Activated CD4-positive, alpha-beta T cell treated with anti-CD3 and anti-CD28 coated beads, Interleukin-2, Interleukin-4, amounts not matched to agents 100 ng/mL and 50 ng/mL, durations not matched to agents 16 hours and 8 hours (primary cell): ENCODE measurements around the gene SLC4A2.

Experiments used
- DNase-seq: peaks from one replicate; pipeline ENCODE4 v3.0.0-alpha.2; 2020; ENCODE audit warnings: low spot score

The SLC4A2 gene

DNA sequence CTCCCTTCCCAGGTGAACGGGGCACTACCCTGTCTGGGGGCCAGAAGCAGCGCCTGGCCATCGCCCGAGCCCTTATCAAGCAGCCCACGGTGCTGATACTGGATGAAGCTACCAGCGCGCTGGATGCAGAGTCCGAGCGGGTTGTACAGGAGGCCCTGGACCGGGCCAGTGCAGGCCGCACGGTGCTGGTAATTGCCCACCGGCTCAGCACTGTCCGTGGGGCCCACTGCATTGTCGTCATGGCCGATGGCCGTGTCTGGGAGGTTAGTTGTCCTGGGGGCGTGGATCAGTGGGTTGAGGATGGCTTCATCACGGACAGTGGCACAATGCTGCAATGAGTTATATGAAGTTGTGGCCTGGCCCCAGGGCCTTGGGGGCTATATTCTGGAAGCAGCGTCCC is 15.4 kb upstream of the SLC4A2 start:
- no peak for DNase-seq

DNA sequence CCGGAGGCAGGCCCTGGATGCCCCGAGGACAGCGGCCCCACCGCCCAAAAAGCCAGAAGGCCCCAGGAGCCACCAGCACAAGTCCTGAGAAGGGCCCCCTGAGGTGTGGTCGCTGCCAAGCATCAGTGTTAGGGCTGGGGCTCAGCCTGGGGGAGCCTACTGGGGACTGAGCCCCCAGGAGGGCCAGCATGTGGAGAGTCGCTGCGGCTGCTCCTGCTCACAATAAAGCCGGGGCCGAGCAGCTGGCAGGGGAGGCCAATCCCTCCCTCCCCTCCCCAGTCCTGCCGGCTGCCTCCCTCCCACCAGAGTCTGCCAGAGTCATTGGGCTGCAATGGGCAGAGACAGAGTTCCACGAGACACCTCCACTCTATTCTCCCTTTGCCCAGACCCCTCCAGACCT is 14.1 kb upstream of the SLC4A2 start:
- no peak for DNase-seq

DNA sequence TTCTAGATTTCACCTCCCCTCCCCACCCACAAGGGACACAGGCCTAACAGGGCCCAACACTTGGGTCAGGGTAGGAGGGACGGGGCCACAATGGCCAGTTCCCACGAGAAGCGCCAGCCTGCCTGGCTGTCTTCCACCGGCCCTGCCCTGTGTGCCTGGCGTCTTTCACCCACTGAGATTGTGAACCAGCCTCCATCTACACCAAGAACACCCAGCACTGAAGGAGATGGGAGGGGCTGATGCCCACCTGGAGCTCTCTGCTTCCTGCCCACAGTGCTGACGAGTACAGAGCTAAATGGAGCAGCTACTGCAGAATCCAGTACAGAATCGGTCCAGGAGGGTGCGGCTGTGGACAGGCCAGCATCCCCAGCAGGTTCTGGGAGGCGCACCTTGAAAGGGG is 13.4 kb upstream of the SLC4A2 start:
- DNase-seq = no peak

DNA sequence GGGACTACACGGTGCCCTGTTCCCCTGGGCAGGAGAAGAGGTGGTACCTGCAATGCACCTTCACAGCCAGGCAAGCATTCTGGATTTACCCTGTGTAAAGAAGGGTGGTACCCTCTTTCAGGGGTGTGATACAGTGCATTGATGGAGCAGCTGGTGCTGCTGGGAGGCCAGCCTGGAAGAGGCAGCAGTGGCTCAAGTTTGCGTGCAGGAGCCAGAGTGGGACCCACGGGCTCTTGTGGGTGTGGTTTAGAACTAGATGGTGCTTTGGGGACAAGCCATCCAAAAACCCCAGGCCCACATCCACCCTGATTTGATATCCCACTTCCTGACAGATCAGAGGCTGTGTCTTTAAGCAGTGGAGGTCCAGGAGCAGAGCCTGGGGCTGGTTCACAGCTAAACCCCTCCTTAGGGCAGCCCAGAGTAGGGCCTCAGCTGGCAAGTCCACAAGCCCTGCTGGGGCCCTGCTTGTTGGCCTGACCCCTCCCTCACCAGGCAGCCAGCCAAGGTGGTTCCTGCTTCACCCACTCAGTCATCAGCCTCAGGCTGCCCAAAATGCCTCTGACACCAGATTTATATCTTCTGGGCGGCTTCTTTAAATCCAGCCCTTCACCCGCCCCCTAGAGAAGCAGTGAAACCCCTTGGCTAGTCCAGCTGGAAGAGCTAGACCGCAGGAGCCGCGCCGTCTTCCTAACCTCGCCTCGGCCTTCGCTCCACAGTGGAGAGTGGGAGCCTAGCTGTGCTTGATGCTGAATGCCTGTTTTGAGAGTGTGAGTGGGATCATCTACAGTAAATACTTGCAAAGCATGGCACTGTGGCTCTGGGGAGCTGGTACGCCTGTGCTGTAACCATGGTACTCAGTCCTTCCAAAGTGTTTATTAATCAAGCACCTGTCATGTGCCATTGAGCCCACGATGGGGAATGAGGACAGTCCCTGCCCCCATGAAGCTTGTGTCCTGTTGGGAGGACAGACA is 12.5 kb upstream of the SLC4A2 start:
- DNase-seq = no peak

DNA sequence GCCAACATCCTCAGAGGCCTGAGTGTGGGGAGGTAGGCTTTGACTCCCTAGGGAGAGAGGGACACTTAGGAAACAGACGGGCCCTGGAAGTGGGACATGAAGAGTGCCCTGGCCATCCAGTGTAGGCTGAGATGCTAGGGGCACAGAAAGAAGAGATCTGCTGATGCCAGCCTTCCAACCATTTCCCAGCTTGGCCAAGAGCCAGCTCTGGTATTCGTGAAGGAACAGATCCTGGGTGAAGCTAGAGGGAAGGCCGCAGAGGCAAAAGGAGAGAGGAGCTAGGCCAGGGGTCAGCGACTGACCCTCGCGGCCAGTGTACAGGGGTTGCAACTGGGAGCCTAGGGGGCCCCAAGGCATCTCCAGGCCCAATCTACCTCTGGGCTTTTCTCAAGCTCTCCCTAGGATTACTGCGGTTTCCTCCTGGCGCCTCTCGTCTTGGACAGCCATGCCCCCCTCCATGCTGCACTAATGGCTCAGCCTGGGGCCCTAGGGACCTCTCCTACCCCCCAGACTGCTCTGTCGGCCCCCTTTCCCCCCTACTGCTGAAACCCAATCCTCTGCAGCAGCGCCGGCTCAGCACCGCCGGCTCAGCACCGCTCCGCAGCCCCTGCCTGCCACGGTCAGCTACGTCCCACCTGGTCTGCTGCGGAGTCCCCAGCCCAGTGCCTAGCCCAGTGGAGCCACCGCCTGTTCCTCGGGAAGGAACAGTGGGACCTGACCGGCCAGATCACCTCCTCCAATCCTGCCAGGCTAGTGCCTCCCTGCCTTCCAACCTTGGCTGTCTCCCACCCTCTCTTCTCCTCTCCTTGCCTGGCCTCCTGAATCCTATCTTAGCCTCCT is 11.2 kb upstream of the SLC4A2 start, which contains the start of gene ASIC3:
ASIC3 (plus strand) TSS at position 556 of the 840 bp plus-strand sequence. CDS start 355 bp downstream, outside the sequence.
- DNase-seq = no peak

DNA sequence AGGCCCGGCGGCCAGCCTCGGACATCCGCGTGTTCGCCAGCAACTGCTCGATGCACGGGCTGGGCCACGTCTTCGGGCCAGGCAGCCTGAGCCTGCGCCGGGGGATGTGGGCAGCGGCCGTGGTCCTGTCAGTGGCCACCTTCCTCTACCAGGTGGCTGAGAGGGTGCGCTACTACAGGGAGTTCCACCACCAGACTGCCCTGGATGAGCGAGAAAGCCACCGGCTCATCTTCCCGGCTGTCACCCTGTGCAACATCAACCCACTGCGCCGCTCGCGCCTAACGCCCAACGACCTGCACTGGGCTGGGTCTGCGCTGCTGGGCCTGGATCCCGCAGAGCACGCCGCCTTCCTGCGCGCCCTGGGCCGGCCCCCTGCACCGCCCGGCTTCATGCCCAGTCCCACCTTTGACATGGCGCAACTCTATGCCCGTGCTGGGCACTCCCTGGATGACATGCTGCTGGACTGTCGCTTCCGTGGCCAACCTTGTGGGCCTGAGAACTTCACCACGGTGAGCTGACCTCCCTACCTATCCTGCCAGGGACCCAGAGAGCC is 10.4 kb upstream of the SLC4A2 start:
- no peak for DNase-seq

DNA sequence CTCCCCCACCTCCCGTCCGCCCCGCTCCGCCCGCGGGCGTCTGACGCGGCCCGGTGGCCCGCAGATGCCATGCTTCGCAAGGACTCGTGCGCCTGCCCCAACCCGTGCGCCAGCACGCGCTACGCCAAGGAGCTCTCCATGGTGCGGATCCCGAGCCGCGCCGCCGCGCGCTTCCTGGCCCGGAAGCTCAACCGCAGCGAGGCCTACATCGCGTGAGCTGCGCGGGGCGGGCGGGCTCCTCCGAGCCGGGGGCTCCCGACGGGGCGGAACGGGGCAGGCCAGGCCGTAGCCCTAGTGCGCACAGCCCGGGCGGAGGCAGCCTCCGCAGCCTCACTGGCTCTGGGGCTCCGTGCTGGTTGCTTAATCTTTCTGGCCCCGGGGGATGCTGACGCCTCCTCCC is 8.3 kb upstream of the SLC4A2 start:
- peak; percentile 48 for DNase-seq

DNA sequence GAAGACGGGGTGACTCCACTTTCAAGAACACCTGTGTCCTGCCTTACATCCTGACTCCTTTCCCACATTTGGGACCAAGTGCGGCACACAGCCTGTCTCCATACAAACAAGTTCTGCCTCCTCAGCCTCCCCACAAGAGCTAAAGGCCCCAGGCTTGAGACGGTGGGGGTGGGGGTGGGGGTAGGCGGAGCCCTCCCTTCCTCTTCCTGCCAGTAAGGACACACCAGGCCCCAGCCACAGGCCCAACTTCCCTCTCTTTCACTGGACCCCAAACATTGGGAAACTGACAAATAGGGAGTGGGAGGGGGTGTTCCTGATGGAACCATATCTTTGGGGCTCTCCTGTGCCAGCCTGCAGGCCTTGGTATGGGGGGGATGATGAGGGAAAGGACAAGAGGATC is 6.3 kb upstream of the SLC4A2 start:
- DNase-seq = no peak

DNA sequence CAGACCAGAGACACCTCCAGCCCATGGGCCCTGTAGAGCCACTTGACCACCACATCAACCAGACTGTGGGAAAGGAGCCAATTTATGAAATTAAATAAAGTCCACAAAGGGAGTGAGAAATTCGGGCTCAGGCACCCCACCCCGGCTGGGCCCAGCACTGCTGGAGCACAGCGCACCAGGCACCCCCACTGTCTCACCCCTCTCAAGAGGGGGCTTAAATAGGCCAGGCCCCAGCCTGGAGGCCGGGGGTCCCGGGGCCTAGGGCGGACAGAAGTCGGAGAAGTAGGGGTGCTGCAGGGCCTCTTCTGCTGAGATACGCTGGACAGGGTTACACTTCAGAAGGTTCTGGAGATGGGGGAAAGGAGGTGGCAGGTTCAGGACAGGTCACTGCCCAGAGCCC is 5.6 kb upstream of the SLC4A2 start:
- DNase-seq = no peak

DNA sequence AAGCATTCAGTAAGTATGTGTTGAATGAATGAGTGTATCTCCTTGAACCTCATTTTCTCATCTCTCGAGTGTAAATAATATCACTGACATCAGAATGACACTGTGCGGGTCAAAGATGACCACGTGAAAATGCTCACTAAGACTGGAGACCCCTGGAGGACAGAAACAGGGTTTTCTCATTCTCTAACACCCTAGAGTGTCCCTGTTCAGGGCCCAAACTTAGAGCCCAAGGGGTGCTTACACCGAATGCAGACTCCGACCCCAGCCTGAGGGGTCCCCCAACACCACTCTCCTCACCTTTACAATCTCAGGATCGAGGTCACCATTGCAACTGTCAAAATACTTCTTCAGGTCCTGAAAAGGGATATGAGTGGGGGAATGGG is 3.1 kb upstream of the SLC4A2 start:
- DNase-seq = no peak

DNA sequence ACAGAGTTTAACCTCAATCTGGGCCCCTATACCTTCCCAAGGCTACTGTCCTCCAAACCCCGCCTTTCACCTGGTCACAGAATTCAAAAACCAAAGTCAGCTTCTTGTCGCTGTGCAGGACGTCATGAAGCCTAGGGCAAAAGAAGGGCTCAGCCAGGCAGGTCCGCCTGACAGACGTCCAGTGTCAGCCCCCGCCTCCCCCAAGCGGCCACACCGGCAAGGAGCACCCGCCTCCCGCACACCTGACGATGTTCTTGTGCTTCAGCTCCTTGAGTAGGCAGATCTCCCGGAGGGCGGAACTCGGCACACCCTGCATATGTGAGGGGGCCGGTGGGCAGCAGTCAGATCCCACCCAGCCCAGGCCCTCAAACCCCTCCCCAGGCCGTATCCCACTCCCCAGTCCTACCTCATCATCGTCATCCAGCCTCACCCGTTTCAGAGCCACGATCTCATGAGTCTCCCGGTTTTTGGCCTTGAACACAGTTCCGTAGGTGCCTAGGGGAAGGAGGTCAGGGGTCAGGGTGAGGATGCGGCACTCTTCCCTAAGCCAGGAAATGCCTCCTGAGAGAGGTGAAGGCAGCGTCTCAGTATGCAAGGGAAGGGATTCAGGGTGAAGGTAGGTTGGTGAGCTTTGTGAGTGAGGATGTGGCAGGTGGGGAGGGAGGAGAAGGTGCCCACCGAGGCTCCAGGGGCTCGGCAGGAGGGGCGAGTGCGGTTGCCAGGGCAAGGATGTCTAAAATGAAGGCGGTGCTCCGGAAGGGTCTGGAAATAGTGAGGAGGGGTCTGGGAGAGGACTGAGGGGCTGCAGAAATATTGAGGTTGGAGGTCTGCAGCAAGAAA is 2.5 kb upstream of the SLC4A2 start:
- DNase-seq = no peak

DNA sequence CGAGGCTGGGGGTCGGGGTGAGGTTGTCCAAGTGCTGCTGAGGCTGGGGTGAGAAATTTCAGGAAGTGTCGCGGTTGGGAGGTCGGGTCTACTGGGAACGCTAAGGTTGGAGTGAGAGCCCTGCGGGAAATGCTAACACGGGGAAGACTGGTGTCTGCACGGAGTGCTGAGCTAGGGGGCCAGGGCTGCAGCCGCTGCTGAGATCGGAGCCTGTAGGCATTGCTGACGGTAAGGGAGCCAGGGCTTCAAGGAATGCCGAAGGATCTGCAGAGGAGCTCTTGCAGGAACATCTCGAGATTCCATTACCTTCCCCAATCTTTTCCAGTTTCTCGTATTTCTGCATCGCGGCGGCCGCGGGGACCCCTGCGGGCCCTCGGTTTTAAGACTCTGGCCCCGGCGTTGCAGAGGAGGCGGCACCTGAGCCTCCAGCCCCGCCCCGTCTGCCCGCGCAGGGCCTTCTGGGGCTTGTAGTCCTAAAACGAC is 1.8 kb upstream of the SLC4A2 start, which contains the start of gene CDK5:
CDK5 (minus strand) TSS at position 392 of the 483 bp plus-strand sequence; CDS start at position 343, 49 bp downstream.
- DNase-seq = no peak

DNA sequence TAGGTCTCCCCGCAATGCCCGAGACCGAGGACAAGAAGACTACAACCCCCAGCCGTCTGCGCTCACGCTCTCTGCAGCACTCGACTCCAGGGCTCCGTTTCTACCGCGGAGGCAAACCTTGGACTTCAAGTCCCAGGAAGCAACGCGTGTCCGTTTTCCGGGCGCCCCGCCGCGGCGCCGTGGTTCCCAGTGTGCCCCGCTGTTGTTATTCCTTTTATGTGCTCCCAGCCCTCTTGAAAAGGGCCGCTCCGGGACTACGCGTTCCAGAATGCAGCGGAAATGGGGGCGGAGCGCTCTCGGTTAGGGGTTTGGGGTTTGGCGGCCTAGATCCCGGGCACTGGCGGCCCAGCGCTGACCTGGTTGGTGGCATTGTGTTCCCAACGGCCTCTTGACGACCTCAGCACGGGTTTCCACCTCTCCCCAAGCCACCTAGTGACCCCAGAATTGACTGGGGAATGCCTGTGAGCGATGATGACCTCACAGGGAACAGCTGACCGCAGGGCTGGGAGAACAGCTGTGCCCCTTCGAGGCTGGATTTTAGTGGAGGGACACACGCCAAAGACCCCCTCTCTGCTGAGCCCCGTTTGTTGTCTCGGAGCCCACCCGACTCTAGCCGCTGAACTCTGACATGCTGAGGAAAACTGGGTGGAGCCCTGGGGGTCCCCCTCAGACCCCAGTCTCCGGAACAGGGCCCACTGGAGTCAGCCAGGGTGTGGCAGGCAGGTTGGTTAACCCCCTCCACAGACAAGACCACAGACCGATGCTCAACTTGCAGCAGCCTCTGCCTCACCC is 1.2 kb upstream of the SLC4A2 start:
- DNase-seq = peak; percentile 99

DNA sequence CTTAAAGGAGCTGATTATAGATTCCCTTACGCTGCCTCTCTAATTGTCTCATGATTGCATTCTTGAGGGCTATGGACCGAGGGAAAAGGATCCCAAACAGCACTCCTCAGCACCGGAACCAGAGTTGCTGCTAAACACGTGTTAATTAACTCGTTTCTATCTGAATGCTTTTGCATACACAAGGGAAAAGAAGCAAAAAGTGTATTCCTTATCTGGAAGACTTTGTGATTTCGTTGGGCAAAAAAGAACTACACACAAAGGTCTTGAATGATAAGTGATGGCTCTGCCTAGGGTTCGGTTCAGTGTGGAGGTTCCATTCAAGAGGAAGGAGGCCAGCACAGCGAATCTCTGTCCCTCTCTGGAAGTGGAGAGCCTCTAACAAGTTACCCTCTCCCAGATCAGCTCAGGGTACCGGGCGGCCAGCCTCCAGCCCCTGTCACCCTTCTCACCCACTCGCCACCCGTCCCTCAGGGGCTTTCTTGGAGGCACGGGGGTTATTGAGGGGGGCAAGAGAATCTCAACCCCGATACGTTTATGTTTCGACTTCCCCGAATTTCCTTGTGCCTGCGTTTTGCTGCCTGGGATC is 515 bp upstream of the SLC4A2 start:
- no peak for DNase-seq

DNA sequence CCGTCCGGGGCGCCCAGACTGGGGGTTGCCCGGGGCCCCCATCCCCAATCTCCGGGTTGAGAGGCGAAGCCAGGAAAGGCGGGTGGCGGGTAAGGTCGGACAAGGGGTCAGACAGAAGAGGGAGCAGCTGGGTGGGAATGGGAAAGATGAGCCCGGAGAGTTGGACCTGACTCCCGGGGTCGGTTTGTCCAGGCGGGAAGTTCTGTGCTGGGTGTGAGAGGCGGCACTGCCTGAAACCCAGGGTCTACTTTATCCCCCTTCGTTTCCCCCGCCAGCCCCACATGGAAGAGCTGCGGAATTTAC is 675 bp downstream of the SLC4A2 start:
- no peak for DNase-seq

DNA sequence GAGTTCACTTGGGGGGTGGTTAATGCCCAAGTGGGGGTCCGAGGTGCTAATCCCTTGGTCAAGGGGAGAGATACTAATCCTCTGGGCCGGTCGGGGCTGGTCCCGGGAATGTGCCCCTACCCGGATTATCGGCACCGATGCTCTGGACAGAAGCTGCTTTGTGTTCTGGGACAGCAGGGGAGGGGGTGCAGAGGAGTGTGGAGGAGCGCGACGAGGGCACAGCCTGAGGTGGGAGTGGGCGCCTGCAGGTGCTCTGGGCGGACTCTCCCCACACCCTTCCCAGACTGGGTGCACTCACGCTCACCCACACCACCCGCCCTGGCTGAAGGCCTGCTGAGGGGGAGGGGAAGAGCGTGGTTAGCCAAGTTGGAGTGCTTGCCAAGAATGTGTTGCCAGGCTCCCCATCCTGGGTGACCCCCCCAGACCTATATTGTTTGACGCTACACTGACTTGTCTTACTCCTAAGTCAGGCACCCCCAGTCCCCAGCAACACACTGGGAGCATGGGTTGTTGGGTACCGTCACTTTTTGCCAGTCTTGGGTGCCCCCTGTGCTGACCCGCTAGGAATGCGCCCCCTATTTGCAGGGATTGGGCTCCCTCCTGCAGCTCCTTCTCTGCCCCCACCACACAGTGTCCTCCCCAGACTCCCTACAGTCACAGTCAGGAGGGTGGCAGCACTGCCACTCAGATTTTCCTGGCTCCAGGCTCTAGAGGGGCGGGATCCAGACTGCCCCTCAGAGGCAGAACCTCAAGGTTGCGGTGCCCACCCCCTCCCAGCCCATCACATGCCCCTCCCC is 1.2 kb downstream of the SLC4A2 start:
- DNase-seq = peak; percentile 23

DNA sequence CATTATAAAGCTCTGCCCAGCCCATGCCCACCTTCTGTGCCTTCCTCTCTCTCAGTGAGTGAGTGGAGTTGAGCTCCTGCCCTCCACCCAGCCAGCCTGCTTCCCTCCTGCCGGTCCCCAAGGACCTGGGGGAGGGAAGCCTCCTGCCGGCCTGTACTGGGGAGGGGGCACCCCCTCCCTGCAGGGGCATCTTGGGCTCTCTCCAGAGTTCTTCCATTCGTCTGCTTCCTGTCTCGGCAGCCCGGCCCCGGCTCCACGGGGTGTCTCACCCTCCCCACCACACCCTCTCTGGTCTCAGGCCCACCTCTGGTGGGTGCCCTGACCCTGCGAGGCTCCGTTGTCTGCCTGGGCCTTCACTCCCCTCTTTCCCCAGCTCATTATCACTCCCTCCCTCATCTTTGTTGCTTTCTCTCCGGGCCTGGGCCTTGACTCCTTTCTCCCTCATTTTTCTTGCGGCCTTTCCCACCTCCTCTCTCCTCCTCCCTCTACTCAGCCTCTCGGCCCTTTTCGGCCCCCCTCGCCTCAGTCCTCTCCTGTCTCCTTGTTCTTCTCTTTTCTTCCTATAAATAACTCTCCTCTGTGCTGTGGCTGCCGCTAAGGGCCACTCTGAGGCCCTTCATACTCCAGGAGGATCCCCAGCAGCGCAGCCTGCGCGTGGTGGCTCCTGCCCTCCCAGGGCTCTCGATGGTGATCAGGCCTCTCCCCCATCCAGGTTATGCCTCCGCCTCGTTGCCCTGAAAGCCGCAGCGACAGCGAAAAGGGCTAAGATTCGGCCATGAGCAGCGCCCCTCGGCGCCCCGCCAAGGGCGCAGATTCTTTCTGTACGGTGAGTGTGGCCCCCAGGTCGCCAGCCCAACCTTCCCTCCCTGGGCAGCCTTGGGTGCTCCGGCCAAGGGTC is 2.1 kb downstream of the SLC4A2 start:
- DNase-seq = no peak

DNA sequence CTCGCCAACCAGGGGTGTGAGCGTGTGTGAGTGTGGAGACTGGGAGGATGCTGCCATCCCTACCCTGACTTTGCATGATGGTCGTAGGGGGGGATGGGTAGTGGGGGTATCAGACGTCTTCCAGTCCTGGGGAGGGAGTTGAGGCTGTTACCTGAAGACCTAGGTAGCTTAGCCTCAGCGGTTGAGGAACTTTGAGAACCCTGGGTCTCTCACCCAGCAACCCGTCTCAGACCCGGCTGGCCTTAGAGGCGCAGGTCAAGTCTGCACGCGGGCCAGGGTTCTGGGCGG is 2.7 kb downstream of the SLC4A2 start:
- no peak for DNase-seq
